Fibroblast of skin of left biceps (primary cell): Measurements from ENCODE around the gene B4GALT7.
"Not testable (repeated sequence)": the region's sequence is repeated elsewhere in the genome, so short reads cannot be mapped to it uniquely, and the experiment has no call there.

Source experiments
- DNase-seq, 2 experiments: peaks; one replicate each; pipeline ENCODE4 v3.0.0-alpha.2; 2013; ENCODE audit warnings: low read depth in 2 of 2

The B4GALT7 gene

GRCh38 chr5:177609076-177610059 lies 9.4 kb downstream of the B4GALT7 start:
- DNase-seq: no peak

- DNase-seq: no peak
These were observed 10.3 kb downstream of the B4GALT7 start for GRCh38 chr5:177610131-177610769.

- no peak for DNase-seq
These were observed 11.0 kb downstream of the B4GALT7 start for GRCh38 chr5:177610770-177611445.

- no peak for DNase-seq
These were observed 11.7 kb downstream of the B4GALT7 start for GRCh38 chr5:177611446-177612214.

- DNase-seq: no peak
These were observed 12.3 kb downstream of the B4GALT7 start for GRCh38 chr5:177612215-177612673.

- no peak for DNase-seq
These were observed 20.6 kb downstream of the B4GALT7 start for GRCh38 chr5:177620560-177620959.

GRCh38 chr5:177624172-177624571 lies 24.2 kb downstream of the B4GALT7 start:
- not testable (repeated sequence) for DNase-seq

- DNase-seq: not testable (repeated sequence)
These were observed 30.3 kb downstream of the B4GALT7 start for GRCh38 chr5:177630186-177630585.

- DNase-seq: not testable (repeated sequence)
These were observed 35.0 kb downstream of the B4GALT7 start for GRCh38 chr5:177634912-177635311.

- not testable (repeated sequence) for DNase-seq
These were observed 45.5 kb downstream of the B4GALT7 start for GRCh38 chr5:177645462-177645861.

- not testable (repeated sequence) for DNase-seq
These were observed 51.3 kb downstream of the B4GALT7 start for GRCh38 chr5:177651235-177651634.

GRCh38 chr5:177657846-177658245 lies 57.9 kb downstream of the B4GALT7 start:
- DNase-seq: not testable (repeated sequence)

GRCh38 chr5:177658542-177658941 lies 58.6 kb downstream of the B4GALT7 start:
- DNase-seq: not testable (repeated sequence)
